ENCODE data around the gene ADGRB2. TPM values are rescaled to one million over a fixed set of nuclear protein-coding genes. Genes with fewer than 3 reads are reported as not detected.

The ADGRB2 gene
- total and polyA plus RNA-seq, 2 of the 4 experiments (the other 2 are of a cell fraction): 2.2 to 11.9 TPM

DNA sequence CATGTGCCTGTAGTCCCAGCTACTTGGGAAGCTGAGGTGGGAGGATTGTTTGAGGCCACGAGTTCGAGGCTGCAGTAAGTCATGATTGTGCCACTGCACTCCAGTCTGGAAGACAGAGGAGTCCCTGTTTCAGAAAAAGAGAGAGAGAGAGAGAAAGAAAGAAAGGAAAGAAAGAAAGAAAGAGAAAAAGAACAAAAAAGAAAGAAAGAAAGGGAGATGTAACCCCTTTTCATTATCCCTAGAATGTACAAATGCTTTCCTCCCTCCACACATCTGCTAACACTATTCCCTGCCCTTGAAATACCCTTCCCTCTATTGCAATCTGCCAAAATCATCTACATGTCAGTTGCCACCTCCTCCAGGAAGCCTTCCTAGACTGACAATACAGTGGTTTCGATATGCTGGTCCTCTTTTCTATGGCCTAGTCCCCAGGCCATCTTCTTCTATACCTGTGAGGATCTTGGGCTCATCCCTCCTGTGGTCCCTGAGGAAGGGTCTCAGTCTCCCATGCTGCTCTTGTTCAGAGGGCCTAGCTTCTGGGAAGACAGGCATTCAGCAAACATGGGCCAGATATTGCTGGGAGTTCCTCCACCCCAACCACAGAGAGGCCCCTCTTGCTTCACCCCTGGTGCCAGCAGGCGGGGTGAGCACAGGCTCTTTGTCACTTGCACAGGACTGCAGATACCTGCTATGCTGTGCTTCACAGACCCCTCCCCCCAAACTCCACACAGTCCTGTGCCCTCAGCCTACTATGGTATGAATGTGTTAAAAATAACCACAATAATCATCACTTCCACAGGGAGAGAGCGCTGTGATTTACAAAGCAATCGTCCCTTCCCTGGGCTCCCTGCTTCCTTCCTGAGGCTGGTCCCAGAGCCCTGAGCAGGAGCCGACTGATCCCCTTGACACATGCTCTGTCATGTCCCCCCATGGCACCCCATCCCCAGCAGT lies 14.1 kb downstream of the ADGRB2 start:
- Histone ChIP-seq H2BK5ac (ENCODE audit: low read depth, low read length, poor library complexity, severe bottlenecking) (no peak overlapping the region), H4K20me1 (ENCODE audit: insufficient read depth, low read length) (peaks cover 35% of the 10 kb centered on the region), H2AK9ac (replicated peaks; ENCODE audit: low read depth, low read length, poor library complexity) (peak overlapping the region; percentile 73), H3K27ac (ENCODE audit: insufficient read depth, low read length) (no peak overlapping the region), H2AFZ (replicated peaks; ENCODE audit: low read length, poor library complexity) (peak overlapping the region; percentile 59), H3K56ac (ENCODE audit: extremely low read depth, insufficient read depth, low read length) (no peak overlapping the region), H3K9me1 (ENCODE audit: insufficient read depth, low read length) (peaks cover 9% of the 10 kb centered on the region; the same call in 1 of the 2 replicates), H3K79me1 (ENCODE audit: low read depth in 1 of 2, low read length in 2 of 2) (peaks cover 0 to 3% of the 10 kb centered on the region in 2 experiments; a peak in 1 of 4 replicates), H2BK20ac (ENCODE audit: low read depth, low read length) (no peak overlapping the region), H3K4me1 (ENCODE audit: control insufficient read depth, insufficient read depth, low read length) (peaks cover 31% of the 10 kb centered on the region), H3K9me3 (ENCODE audit: control insufficient read depth, insufficient read depth, low read length) (no peaks in the 10 kb centered on the region), H3K4me3 (ENCODE audit: insufficient read depth, low read depth, low read length) (no peak overlapping the region), H3K18ac (ENCODE audit: low read depth, low read length) (no peak overlapping the region), H3K4ac (ENCODE audit: low read depth, low read length) (no peak overlapping the region), H4K8ac (ENCODE audit: low read depth in 2 of 2, low read length in 2 of 2) (no peak overlapping the region), H3K9ac (ENCODE audit: low read depth, low read length) (no peak overlapping the region), H4K91ac (ENCODE audit: insufficient read depth, low read depth, low read length) (no peak overlapping the region), H3K23ac (ENCODE audit: low read depth, low read length) (peak overlapping the region; percentile 44; the same call in 1 of the 2 replicates), H3K14ac (replicated peaks; ENCODE audit: low read depth, low read length) (no peak overlapping the region), H2BK15ac (ENCODE audit: low read depth, low read length) (no peak overlapping the region), H3K4me2 (ENCODE audit: low read depth, low read length) (no peak overlapping the region), H2AK5ac (ENCODE audit: low read depth, low read length) (no peak overlapping the region), H3K36me3 (ENCODE audit: control insufficient read depth, insufficient read depth, low read length) (no peaks in the 10 kb centered on the region), H3K27me3 (ENCODE audit: control insufficient read depth, insufficient read depth, low read length) (no peaks in the 10 kb centered on the region), H4K5ac (ENCODE audit: low read depth, low read length) (no peak overlapping the region), H2BK120ac (ENCODE audit: low read depth, low read length) (no peak overlapping the region)
- no TSS peak for BruUV-seq (replicated peaks)
- ATAC-seq (ENCODE audit: low read depth) (no peak), DNase-seq (no peak)
- TF ChIP-seq CEBPB (IDR thresholded peaks at IDR 0.05; ENCODE audit: low read depth, low read length): no peak
- TF ChIP-seq MAFK (IDR thresholded peaks at IDR 0.05; ENCODE audit: low read depth, low read length): no peak
- TF ChIP-seq POLR2A (IDR thresholded peaks at IDR 0.05; ENCODE audit: low read depth, low read length): no peak
- no peak for TF ChIP-seq NFE2L2 (IDR thresholded peaks at IDR 0.05; ENCODE audit: low read depth, low read length)
- no peak for TF ChIP-seq ELK1 (IDR thresholded peaks at IDR 0.05; ENCODE audit: borderline replicate concordance, low read depth, low read length)
- no peak for TF ChIP-seq BHLHE40 (IDR thresholded peaks at IDR 0.05; ENCODE audit: low read depth, low read length)
- no peak for TF ChIP-seq RFX5 (IDR thresholded peaks at IDR 0.05; ENCODE audit: low read depth, low read length)
- TF ChIP-seq CHD1 (IDR thresholded peaks at IDR 0.05; ENCODE audit: low read depth, low read length): no peak
- TF ChIP-seq RCOR1 (IDR thresholded peaks at IDR 0.05; ENCODE audit: insufficient replicate concordance, low read length): no peak
- intact Hi-C loops (cut with micrococcal nuclease) (loop anchor here (5.0 kb wide), 2 partner anchors 48 to 188 kb away; partner anchors contain the start of gene COL16A1), in situ Hi-C loops (cut with MboI; ENCODE audit: low sequenced_read_pairs) (loop anchor here (10.0 kb wide), 1 partner anchor 85 kb away; no protein-coding TSS in a partner anchor), dilution Hi-C loops (cut with HindIII; ENCODE audit: low sequenced_read_pairs, unreplicated experiment) (no loop called here)
- 100% methylated on average over 2 of the region's 7 CpGs; no CpG with 5 or more reads in 1 of the 2 experiments for WGBS, 2 experiments (ENCODE audit: extremely low coverage in 2 of 2, insufficient read length in 1 of 2)
- CTCF ChIA-PET: interaction anchor here (0.7 kb wide), 1 partner anchor 34 kb away, joined by 4 read pairs; no protein-coding TSS in a partner anchor
- POLR2A ChIA-PET (ENCODE audit: unreplicated experiment): interaction anchor here (0.6 kb wide), 1 partner anchor 1350 kb away, joined by 6 read pairs; no protein-coding TSS in a partner anchor

Data from IMR-90 (cell line).